GM18519 (cell line): ENCODE results near the gene IRF4.

ENCODE experiments used
- ATAC-seq: cut with Tn5 transposase; IDR thresholded peaks from one replicate; pipeline ENCODE4 v1.9.1; 2021; ENCODE audit warnings: mild to moderate bottlenecking, moderate library complexity; ENCODE audit not compliant: unreplicated experiment, low FRiP score

IRF4 gene

DNA sequence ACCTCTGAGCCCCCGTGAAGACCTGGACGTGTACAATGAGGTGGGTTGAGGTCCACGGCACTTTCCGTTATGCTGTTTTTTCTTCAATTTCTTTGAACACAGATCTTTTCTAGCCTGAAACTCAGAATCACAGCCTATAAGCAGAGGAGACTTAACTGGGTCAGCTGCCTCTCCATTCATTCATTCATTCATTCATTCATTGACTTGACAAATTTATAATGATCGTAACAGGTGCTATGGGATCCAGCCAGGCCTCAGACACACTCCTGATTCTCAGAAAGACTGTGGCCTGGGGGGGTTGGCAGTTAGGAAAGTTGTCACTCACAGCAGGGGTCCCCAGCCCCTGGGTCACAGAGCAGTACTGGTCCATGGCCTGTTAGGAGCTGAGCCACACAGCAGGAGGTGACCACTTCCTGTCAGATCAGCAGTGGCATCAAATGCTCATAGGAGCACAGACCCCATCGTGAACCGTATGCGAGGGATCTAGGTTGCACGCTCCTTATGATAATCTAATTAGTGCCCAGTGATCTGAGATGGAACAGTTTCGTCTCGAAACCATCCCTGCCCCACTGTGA lies 38.6 kb upstream of the IRF4 start:
- no peak for ATAC-seq

DNA sequence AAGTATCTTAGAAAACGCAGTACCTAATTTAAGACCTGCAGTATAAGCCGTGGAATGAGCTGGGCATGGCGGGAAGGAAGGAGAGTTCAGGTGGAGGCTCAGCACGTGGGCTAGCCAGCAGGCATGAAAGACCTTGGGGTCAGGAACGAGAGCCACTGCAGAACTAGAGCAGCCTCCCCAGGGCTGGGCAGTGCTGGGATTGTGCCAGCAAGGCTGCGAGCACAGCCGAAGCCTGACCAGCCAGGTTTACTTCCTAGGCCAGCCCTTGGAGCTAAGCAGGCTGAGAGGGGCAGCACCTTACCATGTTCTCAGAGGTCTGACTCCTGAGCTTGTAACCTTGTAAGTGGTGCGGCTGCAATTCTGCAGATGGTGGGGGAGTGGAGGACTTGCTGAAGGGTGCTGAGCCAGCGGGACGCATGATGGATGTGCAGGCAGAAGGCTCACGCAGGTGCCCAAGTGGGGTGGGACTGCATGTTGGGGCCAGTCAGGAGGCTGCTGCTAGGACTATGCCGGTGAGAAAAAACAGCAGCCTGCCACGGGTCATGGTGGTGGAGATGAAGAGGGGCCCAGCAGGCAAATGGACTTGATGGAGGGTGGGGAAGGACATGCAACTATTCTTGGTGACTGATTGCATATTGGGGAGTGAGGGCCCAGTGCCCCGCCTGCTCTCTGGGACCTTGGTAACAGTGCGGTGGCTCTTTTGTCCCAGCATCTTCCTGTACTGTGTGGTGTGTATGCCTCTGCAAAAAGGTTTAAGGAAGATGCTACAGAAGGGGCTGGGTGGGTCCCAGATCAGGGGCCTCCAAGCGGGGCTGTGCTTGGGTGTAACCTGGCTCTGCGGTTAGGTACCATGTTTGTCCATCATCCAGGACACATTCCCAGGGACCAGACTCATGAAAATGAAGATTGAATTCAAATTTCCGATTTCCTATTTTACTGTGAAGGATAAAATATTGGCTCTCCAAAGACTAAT lies 37.6 kb upstream of the IRF4 start:
- no peak for ATAC-seq

DNA sequence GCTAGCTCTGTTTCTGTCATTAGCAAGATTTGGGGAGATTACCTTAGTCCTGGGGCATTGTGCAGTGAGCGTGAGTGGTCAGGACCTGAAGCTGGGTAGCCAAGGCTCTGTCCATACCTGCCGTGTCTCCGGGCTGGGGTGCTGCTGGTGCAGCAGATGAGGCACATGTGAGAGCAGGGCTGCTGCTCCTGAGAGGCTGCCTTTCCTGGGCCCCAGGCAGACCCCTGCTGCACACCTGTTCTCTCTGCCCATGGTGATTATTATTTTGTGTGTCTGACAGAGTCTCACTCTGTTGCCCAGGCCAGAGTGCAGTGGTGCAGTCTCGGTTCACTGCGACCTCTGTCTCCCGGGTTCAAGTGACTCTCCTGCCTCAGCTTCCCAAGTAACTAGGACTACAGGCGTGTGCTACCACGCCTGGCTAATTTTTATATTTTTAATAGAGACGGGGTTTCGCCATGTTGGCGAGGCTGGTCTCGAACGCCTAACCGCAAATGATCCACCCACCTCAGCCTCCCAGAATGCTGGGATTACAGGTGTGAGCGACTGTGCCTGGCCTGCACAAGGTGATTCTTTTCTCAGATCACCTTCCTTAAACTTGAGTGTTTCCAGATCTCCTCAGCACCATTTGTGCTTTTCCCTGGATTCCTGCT lies 36.8 kb upstream of the IRF4 start:
- no peak for ATAC-seq

DNA sequence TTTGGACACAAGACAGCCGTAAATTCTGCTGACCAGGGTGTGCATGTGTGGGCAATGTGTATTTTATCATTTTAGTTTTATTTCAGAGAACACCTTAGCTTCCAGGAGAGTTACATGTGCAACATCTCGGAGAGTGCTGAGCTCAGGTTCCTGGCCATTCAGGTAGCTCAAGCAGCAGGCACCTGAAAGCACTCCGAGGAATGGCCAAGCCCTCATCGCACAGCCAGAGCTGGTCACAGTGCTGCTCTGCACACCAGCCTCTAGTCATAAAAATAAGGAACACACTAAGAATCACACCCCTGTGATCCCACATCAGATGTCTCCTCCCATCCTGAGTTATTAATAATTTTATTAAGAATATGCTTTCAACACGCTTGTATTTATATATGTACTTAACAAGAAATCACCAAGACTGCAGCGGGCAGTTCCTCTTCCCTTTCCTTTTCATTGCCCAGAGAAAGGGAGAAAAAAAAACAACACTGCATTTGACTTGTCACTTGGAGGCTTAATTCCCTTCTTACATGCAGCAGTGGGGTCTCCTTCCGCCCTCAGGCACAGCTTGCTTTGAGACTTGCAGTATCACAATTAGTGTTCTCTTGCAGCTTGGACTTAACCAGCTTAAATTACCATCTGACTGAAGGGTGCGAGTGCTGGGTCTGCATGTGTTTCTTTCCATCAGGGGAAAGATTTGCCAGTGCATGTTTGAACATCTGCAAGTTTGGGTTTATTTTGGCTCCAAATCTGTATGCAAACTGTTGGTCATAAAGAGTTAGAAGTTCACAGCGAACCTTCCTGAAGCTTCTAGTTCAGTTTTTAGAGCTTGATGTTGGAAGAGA lies 36.0 kb upstream of the IRF4 start:
- ATAC-seq, result peak; percentile 35

DNA sequence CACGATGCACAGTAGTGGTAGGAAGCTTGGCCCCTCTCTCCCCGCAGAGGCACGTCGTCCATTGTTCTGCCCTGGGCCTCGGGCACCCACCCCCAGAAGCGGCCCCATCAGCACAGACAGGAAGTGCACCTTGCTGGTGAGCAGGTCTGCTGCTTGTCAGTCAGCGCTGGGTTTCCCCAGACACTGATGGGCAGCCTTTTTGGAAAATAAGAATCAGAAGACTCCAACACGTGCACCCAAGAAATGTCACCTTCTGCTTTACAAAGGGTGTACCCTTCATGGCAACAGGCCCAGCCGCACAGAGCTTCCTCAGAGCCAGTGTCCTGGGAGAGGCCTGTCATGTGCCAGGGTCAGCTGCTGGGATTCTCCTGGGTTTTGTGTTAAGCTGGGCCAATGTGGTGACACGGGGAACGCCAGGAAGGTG lies 34.7 kb upstream of the IRF4 start:
- ATAC-seq, result peak; percentile 32

DNA sequence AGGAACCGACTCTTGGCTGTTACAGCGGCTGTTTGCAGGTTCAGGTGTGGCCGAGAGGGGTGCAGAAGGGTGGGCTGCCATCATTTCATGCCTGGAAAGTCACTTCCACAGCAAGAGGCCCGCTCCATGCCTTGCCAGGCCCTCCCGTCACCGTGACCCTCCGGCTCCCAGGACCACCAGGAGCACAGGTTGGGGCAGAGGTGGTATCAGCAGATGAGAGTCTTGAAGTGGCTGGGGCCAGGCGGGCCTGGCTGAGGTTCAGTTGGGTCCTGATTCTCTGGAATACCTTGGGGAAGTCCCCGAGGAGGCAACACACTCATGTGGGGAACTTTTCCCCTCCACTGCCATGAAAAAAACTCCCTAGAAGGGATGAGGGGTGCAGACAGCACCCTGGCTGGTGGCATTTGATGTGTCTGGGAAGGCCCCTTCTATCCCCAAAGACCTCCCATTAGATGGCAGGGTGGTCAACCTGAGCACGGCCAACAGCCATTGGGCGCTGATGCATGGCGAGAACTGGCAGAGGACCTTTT lies 34.2 kb upstream of the IRF4 start:
- no peak for ATAC-seq

DNA sequence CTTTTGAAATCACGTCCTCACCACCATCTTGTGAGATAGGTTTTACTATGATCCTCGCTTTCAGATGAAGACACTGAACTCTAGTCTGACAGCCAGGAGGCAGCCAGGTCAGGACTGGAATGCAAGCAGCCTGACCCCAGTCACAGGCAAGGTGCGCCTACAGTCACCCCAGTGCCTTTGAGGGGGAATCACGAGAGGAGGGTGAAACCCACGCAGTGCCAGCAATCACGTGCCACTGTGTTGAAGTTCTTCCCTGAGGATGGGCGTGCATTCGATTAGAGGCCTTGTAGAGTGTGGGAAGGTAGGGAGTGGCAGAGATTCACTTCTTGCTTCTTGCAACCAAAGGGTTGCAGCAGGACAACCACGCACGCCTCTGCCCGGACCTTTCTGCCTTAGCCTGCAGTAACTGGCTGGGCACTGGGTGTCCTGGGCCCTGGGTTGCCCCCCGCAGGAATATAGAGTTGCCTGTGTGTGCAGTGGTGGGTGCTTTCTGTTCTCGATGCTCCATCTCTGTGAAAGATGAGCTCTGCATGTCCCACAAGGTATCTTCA lies 33.7 kb upstream of the IRF4 start:
- ATAC-seq, result no peak

DNA sequence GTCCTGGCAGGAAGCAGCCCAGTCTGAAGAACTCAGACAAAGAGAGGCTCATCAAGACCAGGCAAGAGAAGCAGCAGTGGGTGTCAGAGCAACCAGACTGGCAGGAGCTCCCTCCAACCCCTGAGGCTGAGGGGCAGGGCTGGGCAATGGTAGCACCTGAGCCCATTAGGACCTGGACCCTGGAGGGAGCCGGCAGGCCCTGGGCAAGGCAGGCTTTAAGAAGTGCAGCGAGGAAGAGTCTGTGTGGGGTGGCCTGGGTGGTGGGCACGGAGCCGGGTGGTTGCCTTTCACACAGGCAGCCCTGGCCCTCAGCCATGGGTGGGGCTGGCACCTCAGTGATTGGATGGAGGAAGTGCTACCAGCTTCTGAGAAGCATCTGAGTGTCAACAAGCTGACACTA lies 33.1 kb upstream of the IRF4 start:
- ATAC-seq, result no peak

DNA sequence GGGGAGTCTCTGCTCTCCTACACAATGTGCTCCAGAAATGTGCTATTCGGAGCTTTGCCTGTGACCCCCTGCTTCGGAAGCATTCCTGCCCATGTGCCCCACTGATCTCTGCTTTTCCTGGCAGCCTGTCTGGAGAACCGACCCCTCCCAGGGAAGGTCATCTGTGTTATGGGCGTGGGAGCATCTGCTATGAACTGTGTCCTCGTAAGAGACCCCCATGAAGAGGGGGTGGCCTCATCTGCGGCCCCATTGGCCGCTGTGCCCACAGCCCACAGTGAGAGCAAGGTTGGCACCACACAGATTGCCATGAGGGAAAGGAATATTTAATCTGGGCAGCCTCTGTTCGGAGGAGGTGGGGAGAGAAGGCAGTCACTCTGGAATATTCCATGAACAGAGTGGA lies 32.7 kb upstream of the IRF4 start:
- ATAC-seq, result no peak

DNA sequence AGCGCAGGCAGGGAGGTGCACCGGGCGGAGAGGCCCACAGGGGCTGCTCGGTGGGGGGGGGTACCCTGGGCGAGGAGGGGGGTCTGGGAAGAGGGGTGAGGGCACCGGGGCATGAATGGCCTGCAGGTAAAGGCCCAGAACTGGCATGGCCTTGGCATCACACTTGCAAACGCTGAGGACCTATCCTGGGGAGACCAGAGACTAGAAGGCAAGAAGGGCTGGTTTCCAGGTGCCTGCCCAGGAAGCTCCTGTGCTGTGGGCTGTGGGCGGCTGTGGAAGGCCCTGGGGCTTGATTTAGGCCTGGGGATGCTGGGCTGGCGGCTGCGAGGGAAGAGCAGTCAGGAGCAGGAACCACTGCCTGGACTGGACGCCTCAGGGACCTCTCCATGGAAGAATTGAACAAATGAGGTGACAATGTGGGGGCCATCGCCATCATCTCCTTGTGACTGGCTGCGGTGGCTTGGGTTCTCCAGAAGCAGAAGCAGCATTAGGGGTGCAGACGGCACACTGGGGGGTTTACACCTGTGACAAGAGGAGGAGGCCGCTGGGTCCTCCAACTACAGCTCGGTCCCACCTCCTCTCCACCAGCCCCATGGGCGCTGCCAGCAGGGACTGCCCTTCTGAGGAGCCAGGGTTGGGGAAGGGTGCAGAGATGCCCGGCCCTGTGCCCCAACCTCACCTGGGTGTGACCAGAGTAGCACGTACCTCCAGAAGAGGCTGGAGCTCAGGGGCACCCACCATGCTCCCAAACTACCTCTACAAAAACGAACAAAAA lies 32.1 kb upstream of the IRF4 start:
- ATAC-seq, result no peak

DNA sequence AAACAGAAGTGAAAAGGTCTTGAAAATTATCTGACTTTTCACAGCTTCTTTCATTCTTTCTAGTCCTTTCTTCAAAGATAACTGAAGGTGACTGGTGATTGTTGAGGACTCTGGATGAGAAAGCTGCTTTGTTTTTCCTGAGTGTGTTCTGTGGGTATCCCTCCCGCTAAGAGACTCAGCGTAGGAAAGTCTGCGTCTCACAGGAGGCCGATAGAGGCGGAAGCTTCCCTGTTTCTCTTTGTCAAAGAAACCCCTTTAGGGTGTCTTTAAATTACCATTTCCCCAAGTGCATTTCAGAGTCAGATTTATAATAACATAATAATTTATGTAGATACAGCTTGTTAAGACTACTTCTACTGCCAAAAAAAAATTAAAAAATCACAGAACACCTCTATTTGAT lies 31.2 kb upstream of the IRF4 start:
- ATAC-seq, result no peak

DNA sequence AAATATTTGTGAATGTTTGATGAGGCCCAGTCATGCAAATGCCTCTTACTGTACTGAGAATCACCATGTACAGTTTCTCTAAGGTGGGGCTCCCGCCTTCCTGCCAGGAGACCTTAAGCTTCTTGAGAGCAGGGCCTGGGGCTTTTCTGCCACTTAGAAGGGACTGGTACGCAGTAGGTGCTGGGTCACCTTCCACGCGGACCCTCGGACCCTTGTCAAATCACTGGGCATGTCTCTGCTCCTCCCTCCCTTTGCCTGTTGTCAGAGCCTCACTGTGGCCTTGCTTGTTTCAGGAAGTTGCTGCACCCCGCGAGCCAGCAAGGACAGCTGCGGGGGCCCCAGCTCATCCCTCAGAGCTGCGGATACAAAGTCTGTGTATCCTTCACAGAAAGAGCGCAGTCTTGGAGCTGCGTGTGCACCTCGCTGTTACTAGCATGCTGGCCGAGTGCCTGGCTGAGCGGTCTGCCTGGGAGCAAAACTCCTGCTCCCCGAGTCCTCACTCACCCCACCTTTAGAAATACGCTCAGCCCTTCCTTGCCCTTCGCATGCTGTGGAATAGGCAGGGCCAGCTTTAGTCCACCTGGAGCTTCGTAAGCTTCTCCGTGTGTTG lies 30.7 kb upstream of the IRF4 start:
- ATAC-seq, result no peak

DNA sequence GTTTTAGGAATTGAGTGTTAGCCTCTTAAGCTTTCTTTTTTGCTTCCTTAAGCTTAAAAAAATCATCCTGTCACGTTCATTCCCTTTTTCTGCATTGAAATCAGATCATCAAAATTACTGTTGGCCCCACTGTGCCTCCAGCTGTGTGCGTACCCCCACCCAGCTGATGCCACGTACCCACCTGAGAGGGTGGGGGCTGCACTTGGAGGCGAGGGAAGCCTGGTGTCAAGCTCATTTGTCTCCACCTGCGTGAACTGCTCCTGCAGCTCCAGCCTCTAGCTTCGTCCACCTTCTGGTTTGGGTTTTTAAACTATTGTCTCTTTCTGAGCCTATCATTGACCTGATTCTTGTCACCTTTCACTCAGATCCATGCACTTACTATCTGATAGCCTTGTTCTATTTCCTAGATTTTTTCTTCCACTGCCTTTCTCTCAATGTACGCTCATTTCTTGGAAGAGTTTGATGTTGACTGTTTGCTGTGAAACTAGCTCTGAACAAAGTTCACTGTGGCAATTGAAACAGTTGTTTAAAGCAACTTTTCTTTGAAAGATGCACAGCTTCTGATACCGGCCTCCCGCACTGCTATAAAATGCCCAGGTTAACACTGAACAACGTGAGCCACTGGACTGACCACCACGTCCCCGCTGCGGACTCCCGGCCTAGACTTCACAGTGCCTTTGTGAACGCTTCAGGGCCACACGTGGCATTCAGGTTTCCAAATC lies 30.0 kb upstream of the IRF4 start:
- no peak for ATAC-seq

DNA sequence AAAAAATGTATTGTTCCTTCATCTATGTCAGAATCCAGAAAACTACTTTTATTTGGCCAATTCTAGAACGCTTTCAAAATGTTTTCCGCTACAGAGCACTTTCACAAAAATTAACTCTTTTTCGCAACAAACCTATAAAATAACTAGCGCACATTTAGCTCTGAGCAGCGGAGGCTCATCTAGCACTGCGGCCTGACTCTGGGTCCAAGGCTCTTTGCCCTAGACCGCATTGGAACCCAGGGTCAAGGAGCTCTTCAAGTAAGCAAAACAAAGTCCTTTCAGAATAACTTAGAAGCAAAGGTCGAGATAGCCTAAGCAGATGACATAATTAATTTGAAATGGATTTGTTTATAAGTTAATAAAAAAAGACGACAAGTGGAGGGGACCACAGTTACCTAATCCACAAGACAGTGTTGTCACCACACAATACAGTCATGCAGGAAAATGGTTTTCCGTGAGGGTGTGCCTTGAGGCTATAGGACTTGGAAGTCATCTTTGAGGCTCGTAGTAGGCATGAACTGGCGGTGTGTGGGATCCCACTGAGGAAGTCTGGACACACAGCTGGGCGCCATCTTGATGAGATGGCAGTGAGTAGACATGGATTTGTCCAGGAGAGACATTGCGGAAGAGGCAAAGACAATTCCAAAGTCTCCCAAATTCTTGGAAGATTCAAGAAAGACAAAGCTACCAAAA lies 29.2 kb upstream of the IRF4 start:
- ATAC-seq, result no peak

DNA sequence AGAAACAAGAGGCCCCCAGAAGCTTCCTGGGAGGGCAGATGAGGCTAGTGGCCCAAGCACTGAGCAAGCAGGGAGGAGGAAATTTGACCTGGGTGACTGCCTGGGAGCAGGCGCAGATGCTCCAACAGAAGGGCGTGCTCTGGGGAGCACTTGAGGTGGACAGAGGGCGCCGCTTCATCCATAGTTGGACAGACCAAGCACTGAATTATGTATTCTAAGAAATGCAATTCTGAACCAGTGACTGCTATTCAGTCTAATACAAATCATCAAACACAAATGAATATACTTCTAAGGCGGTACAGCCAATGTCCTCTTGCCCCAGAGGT lies 28.7 kb upstream of the IRF4 start:
- ATAC-seq, result no peak

DNA sequence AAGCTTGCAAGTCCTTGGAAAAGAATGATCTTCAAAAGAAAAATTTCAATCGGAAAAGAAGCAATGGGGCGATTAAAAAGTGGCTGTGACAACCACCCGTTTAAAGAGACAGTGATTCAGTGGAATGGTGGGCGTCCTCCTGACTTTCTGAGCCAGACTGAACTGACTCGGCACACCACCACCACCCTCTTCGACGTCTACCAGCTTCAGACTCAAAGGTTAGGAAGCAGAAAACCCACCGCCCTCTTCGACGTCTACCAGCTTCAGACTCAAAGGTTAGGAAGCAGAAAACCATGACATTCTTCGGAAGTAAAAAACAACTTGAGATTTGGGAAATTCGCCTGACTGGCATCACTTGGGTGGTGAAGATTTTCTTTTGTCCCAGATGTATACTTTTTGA lies 28.3 kb upstream of the IRF4 start:
- no peak for ATAC-seq

DNA sequence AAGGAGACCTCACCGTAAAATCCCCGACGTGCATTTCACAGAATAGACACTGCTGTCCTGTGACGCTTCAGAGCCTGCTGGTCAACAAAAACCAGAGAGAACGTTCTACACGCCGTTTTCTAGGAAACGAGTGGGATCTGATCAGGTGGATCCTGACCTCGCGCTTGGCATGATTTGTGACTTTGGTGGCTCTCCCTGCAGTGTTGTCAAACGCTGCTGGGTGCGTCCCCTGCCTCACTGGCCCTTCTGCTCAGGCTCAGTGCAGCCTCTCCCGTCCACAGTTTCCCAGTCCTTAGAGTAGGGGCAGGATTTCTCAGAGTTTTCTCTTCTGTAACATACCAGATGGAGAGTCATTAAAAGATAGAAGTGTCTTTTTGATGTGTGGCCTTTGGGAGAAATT lies 27.6 kb upstream of the IRF4 start:
- no peak for ATAC-seq
